ENCODE data around the gene MYOC.

DNA sequence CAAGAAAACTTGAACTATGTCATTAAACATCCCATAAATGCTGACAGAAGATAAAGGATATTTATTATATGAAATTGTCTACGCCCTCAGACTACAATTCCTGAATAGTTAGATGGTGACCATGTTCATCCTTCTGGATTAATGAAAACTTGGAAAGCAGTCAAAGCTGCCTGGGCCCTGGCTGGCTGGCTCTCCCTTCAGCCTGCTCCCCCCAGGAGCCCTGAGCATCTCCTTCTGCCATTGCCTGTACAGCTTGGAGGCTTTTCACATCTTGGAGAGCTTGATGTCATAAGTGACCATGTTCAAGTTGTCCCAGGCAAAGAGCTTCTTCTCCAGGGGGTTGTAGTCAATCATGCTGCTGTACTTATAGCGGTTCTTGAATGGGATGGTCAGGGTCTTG is 16.8 kb downstream of the MYOC start:
- no peak for TF ChIP-seq POLR2A (IDR thresholded peaks at IDR 0.05)
- TF ChIP-seq, protein P1, sequence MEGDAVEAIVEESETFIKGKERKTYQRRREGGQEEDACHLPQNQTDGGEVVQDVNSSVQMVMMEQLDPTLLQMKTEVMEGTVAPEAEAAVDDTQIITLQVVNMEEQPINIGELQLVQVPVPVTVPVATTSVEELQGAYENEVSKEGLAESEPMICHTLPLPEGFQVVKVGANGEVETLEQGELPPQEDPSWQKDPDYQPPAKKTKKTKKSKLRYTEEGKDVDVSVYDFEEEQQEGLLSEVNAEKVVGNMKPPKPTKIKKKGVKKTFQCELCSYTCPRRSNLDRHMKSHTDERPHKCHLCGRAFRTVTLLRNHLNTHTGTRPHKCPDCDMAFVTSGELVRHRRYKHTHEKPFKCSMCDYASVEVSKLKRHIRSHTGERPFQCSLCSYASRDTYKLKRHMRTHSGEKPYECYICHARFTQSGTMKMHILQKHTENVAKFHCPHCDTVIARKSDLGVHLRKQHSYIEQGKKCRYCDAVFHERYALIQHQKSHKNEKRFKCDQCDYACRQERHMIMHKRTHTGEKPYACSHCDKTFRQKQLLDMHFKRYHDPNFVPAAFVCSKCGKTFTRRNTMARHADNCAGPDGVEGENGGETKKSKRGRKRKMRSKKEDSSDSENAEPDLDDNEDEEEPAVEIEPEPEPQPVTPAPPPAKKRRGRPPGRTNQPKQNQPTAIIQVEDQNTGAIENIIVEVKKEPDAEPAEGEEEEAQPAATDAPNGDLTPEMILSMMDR (IDR thresholded peaks at IDR 0.05): no peak
